ENCODE measurements around the gene GLRA2.

GRCh38 chrX:14753441-14753840 is 224.1 kb downstream of the GLRA2 start:
- TF ChIP-seq, protein P1, sequence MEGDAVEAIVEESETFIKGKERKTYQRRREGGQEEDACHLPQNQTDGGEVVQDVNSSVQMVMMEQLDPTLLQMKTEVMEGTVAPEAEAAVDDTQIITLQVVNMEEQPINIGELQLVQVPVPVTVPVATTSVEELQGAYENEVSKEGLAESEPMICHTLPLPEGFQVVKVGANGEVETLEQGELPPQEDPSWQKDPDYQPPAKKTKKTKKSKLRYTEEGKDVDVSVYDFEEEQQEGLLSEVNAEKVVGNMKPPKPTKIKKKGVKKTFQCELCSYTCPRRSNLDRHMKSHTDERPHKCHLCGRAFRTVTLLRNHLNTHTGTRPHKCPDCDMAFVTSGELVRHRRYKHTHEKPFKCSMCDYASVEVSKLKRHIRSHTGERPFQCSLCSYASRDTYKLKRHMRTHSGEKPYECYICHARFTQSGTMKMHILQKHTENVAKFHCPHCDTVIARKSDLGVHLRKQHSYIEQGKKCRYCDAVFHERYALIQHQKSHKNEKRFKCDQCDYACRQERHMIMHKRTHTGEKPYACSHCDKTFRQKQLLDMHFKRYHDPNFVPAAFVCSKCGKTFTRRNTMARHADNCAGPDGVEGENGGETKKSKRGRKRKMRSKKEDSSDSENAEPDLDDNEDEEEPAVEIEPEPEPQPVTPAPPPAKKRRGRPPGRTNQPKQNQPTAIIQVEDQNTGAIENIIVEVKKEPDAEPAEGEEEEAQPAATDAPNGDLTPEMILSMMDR (IDR thresholded peaks at IDR 0.05; ENCODE audit: insufficient read depth, low read length), result no peak
- TF ChIP-seq POLR2AphosphoS5 (IDR thresholded peaks at IDR 0.05; ENCODE audit: low read depth) (no peak), SPI1 (IDR thresholded peaks at IDR 0.05; ENCODE audit: borderline replicate concordance, low read depth) (no peak), GABPA (IDR thresholded peaks at IDR 0.05; ENCODE audit: low read depth) (no peak)

All from HL-60 (cell line).